NCI-H1694 (cell line): ENCODE results near the gene APCDD1.

Experiments
- DNase-seq: peaks from one replicate; lab custom pipeline; 2025; lab: John Stamatoyannopoulos, UW

Gene APCDD1

GRCh38 chr18:10453806-10454680 is at the start of gene APCDD1:
APCDD1 (plus strand) TSS chr18:10454635; CDS start chr18:10454982, 347 bp downstream.
- DNase-seq, result no peak

DNA sequence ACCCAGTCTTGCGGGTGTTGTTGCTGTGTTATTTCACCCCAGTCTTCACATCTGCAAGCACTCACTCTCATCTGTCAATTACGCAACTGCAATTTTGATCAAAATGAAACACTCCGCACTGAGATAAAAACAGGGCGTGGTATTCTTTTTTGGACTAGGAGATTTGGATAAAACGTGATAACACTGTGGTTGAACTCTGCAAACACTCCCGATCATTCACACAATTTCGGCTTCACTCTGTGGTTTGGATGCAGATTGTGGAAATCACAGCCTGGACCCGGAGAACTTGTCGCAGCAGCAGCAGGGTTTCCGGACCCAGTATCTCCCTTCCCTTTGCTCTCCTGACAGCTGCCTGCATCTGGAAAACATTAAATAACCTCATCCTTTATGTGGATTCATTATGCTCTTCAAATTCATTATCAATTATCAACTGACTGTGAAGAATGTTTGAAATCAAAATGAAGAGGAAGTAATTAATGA is 49.4 kb upstream of the APCDD1 start:
- DNase-seq, result no peak

GRCh38 chr18:10405816-10406663 is 48.4 kb upstream of the APCDD1 start:
- DNase-seq, result no peak

- no peak for DNase-seq
Observed at GRCh38 chr18:10408131-10408530, 46.3 kb upstream of the APCDD1 start.

DNA sequence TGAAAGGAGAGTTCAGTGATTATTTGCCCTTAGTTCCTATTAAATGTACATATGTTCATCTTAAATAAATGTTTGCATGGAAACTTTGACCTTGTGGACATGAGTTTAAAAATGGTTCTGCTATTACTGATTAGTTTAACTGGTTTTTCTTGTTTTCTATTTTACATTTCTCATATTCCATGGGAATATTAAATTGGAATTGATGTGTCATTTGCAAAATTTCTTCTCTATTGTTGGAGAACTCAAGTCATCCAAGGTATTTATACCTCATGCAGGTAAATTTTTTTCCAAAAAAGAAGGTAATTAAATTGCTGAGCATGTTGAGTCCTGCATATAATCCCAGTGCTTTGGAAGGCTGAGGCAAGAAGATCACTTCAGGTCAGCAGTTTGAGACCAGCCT is 45.4 kb upstream of the APCDD1 start:
- no peak for DNase-seq

DNA sequence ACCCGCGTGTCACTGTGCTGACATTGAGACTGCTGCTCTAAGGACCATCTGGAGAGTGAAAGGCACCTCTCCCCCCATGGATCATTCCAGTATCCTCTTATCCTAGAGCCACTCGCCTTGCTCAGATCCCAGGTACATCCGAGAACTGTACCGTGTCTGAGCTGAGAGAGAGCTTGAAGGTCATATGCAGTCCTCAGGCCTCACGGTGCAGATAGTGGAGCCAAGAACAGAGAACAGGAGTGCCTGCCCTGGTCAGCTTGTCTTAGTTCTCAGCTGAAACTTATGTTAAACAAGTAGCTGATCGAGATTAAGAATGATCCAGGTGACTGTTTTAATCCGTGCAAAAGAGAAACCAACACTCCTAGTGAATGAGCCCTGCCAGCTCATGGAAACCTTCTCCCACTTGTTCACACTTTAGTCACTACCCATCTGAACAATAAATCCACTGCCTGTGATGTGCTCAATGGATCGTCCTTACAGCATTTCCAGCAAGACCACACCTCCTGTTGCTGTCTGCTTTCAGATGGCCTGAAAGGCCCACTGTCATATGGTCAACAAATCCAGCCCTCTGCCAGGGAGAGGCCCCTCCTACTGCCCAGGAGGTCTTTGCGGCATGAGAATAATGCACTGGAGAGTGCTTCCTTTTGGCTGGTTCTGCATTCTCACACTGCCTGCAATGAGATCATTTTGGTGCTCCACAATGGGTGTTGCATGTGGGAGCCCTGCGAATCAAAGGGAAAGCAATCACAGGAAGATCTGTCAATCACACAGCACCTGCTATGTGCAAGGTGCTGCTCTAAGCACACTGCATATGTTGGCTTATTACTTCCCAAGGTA is 43.7 kb upstream of the APCDD1 start:
- DNase-seq, result no peak

GRCh38 chr18:10412933-10413332 is 41.5 kb upstream of the APCDD1 start:
- no peak for DNase-seq

DNA sequence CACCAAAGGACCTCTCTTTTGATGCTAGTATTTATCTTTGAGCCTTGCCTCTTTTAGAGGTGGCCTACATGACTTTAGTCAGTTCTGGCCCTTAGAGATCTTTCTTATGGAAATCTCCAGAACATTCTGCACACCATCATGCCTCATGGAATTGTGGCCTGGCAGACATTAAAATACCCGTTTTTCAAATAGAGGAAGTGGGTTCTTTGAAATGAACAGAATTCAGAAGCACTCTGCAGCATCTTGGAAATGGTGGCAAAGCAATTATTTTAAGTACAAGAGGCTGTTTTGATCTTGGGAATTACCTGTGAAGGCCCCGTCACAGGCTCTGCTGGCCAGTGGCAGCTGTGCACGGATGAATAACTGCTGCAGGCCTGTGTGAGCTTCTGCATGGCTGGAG is 40.7 kb upstream of the APCDD1 start:
- DNase-seq, result no peak

DNA sequence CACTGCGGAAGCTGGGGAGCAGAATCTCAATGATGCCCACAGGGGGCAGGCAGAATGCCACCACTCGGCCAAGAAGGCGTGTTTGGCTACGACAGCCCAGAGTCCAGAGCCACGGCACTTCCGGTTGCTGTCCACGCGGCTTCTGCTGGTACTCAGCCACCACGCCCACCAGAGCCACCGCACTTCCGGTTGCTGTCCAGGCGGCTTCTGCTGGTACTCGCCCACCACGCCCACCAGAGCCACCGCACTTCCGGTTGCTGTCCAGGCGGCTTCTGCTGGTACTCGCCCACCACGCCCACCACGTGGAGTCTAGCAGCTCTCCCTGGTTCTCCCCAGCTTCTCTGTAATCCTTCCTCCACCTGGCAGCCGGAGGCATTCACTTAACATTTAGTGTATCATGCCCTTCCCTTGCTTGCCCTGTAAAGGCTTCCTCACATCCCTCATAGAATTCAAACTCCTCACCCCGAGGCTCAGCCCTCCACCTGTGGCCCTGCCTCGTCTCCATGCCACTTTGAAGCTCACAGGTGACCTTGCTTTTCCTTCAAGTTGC is 40.1 kb upstream of the APCDD1 start:
- DNase-seq, result no peak

- DNase-seq, result no peak
Observed at GRCh38 chr18:10416065-10416464, 38.4 kb upstream of the APCDD1 start.

GRCh38 chr18:10417191-10417590 is 37.2 kb upstream of the APCDD1 start:
- no peak for DNase-seq

- no peak for DNase-seq
Observed at GRCh38 chr18:10417664-10418063, 36.8 kb upstream of the APCDD1 start.

DNA sequence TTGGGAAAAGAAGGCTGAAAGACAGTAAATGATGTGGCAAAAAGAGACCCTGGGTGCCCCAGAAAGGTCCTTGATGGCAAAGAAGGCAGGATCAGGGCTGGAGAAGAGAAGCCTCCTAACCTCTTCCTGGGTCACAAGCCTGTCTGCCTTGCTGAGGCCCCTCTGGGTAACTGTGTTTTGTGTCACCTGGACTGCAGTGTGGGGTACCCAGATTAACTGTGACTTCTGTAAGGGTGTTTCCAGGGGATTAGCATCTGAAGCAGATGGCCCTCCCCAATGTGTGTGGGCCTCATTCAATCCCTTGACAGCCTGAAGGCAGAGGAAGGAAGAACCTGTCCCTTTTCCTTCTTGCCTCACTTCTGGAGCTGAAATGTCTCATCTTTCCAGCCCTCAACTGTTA is 35.6 kb upstream of the APCDD1 start:
- DNase-seq, result no peak

GRCh38 chr18:10419420-10420103 is 34.9 kb upstream of the APCDD1 start:
- no peak for DNase-seq

DNA sequence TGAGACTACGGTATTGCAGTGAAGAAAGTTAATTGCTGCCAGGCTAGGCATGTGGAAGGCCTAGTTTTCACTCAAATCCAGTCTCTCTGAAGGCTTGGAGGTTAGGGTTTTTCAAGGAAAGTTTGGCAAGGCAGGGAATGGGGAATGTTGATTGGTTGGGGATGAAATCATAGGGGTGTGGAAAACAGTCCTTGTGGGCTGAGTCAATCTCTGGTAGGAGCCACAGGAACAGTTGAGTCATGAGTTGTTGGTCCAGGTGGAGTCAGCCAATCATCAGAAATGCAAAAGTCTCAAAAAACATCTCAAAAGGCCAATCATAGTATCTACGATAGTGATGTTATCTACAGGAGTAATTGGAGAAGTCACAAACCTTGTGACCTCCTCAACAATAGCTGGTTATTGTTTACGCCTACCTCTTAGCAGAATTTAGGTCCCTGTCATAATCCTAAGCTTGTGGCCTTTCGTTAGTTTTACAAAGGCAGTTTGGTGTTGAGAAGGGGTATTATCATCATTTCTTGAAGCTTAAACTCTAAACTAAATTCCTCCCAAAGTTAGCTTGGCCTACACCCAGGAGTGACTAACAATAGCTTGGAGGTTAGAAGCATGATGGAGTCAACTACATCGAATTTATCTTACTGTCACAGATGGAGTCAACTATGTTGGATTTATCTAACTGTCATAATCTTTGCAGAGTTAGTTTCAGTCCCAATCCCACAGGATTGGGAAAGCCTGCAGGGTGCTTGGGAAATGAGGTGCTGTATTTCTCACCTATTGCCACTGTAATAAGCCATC is 33.7 kb upstream of the APCDD1 start:
- DNase-seq, result no peak

- no peak for DNase-seq
Observed at GRCh38 chr18:10421859-10422258, 32.6 kb upstream of the APCDD1 start.

DNA sequence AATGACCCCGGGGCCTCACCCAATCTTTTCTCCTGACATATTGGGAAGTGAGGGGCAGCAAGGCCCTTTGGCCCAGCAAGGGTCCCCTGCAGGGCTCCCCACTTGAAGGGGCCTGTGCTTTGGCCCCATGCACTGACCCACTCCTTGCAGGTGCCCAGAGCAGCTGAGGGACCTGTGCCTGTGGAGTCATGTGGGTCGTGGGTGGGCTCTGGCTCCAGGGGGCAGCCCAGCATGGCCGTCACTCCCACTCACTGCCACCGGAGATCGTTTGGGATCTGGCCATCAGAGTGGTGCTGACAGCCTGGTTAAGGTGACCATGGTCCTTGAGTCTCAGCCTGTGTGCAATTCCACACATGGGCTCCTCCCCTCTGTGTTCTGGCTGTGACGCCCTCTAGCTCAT is 31.7 kb upstream of the APCDD1 start:
- DNase-seq, result no peak

GRCh38 chr18:10424585-10425307 is 29.7 kb upstream of the APCDD1 start:
- DNase-seq, result no peak

- DNase-seq, result no peak
Observed at GRCh38 chr18:10430677-10431076, 23.8 kb upstream of the APCDD1 start.

DNA sequence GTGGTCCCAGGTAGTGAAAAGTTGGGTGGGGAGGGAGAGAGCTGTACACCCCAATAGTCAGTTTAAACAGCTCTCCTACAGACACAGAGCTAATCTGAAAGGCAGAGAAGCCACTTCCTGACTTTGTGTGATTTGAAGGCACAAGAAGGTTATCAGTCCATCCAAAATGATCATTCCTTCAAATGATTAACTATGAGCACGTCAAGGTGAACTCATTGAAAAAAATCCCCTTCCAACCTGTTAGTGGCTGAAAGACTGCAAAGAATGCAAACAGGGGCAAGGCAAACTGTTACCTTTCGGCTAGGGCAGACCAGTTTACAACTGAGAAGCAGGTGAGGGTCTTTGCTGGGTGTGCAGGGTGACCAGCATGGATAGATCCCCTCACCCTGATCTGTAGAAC is 22.8 kb upstream of the APCDD1 start:
- no peak for DNase-seq
